ENCODE measurements around the gene ADARB1. TPM values are rescaled to one million over a fixed set of nuclear protein-coding genes. Genes with fewer than 3 reads are reported as not detected.

Gene ADARB1
- total RNA-seq, 5 donors from 2014 or later (not counting 1 experiment from before 2014, with no cell fraction given) = 39.7 to 50.3 (median 44.5) TPM

- Mint-ChIP-seq H3K9me3 (peaks cover 3 to 8% (median 6%) of the 10 kb centered on the region in 3 donors), H3K4me1 (peaks cover 0 to 1% (median 0%) of the 10 kb centered on the region in 3 donors), H3K36me3 (no peaks in the 10 kb centered on the region), H3K4me3 (no peak overlapping the region), H3K27me3 (peaks cover 7 to 12% of the 10 kb centered on the region in 2 donors), H3K27ac (no peak overlapping the region)
- H3K4me3 ChIP-seq (ENCODE audit: control insufficient read depth in 1 of 2, extremely low read depth in 1 of 2, low read length in 1 of 2) = no peak overlapping the region
- no peak overlapping the region for H3K27ac ChIP-seq (ENCODE audit: low read length)
- POLR2A ChIA-PET = no interaction called here
- peaks cover 2% of the 10 kb centered on the region for H3K9me3 ChIP-seq
- ATAC-seq (replicated peaks in 1 of 4) (no peak), DNase-seq (no peak)
- WGBS (ENCODE audit: insufficient coverage) = 50% methylated on average over 1 of the region's 3 CpGs
- no peaks in the 10 kb centered on the region for H3K4me1 ChIP-seq (ENCODE audit: control insufficient read depth in 1 of 2, extremely low read depth in 1 of 2, insufficient read depth in 2 of 2, low read length in 2 of 2)
- H3K36me3 ChIP-seq (ENCODE audit: control insufficient read depth in 2 of 2, extremely low read depth in 1 of 2, insufficient read depth in 1 of 2, low read length in 1 of 2) = no peaks in the 10 kb centered on the region
- CTCF ChIA-PET = no interaction called here
- peaks cover 0 to 39% of the 10 kb centered on the region in 2 experiments for H3K27me3 ChIP-seq (replicated peaks in 1 of 2; ENCODE audit: control insufficient read depth in 2 of 2, extremely low read depth in 1 of 2, insufficient read depth in 2 of 2, low read length in 1 of 2)
These were observed 34.8 kb upstream of the ADARB1 start for GRCh38 chr21:45039317-45040156.

DNA sequence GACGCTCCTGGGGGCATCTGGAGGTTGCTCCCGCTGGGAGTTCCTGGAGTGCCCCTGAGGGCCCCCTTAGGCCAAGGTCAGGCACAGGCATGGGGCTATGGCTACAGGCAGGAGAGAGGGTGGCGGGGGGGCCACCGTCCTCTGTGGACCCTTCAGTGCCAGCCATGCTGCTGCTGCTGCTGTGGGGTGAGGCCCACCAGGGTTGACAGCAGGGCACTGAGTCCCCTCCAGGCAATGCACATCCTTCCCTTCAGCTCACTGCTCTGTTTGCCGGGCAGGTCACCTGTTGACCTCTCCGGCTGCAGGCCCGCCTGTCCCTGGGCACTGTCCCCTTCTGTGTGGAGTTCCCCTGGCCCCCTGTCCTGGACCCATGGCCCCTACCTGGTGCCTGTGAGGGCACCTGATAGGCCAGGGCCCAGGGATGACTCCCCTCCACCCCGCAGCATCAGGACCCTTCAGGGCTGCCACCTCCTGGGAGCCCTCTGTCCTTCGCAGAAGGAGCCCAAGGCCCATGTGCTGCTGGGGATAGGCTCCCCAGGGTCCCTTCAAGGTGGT, 34.1 kb upstream of the ADARB1 start:
- H3K27me3 Mint-ChIP-seq = peaks cover 11 to 16% of the 10 kb centered on the region in 2 donors
- no peak overlapping the region for H3K27ac Mint-ChIP-seq
- peaks cover 0 to 32% of the 10 kb centered on the region in 2 experiments for H3K27me3 ChIP-seq (replicated peaks in 1 of 2; ENCODE audit: control insufficient read depth in 2 of 2, extremely low read depth in 1 of 2, insufficient read depth in 2 of 2, low read length in 1 of 2)
- CTCF ChIA-PET = no interaction called here
- WGBS (ENCODE audit: insufficient coverage) = 91% methylated on average over 7 of the region's 9 CpGs
- no peak overlapping the region for H3K4me3 Mint-ChIP-seq
- ATAC-seq (replicated peaks in 1 of 4) = no peak
- no peak overlapping the region for H3K27ac ChIP-seq (ENCODE audit: low read length)
- no peak for DNase-seq
- H3K36me3 Mint-ChIP-seq = no peaks in the 10 kb centered on the region
- H3K4me3 ChIP-seq (ENCODE audit: control insufficient read depth in 1 of 2, extremely low read depth in 1 of 2, low read length in 1 of 2) = no peak overlapping the region
- H3K4me1 Mint-ChIP-seq = peaks cover 0 to 1% (median 0%) of the 10 kb centered on the region in 3 donors
- H3K4me1 ChIP-seq (ENCODE audit: control insufficient read depth in 1 of 2, extremely low read depth in 1 of 2, insufficient read depth in 2 of 2, low read length in 2 of 2) = no peaks in the 10 kb centered on the region
- peaks cover 3 to 8% (median 6%) of the 10 kb centered on the region in 3 donors for H3K9me3 Mint-ChIP-seq
- POLR2A ChIA-PET = no interaction called here
- peaks cover 2% of the 10 kb centered on the region for H3K9me3 ChIP-seq
- H3K36me3 ChIP-seq (ENCODE audit: control insufficient read depth in 2 of 2, extremely low read depth in 1 of 2, insufficient read depth in 1 of 2, low read length in 1 of 2) = no peaks in the 10 kb centered on the region

GRCh38 chr21:45040739-45041138, 33.6 kb upstream of the ADARB1 start:
- Mint-ChIP-seq H3K4me1 (peaks cover 0 to 1% (median 0%) of the 10 kb centered on the region in 3 donors), H3K27ac (no peak overlapping the region), H3K4me3 (no peak overlapping the region), H3K9me3 (peaks cover 3 to 8% (median 6%) of the 10 kb centered on the region in 3 donors), H3K36me3 (no peaks in the 10 kb centered on the region), H3K27me3 (peaks cover 11 to 13% of the 10 kb centered on the region in 2 donors)
- Histone ChIP-seq H3K4me3 (ENCODE audit: control insufficient read depth in 1 of 2, extremely low read depth in 1 of 2, low read length in 1 of 2) (no peak overlapping the region), H3K4me1 (ENCODE audit: control insufficient read depth in 1 of 2, extremely low read depth in 1 of 2, insufficient read depth in 2 of 2, low read length in 2 of 2) (no peaks in the 10 kb centered on the region), H3K27me3 (replicated peaks in 1 of 2; ENCODE audit: control insufficient read depth in 2 of 2, extremely low read depth in 1 of 2, insufficient read depth in 2 of 2, low read length in 1 of 2) (peaks cover 0 to 32% of the 10 kb centered on the region in 2 experiments), H3K36me3 (ENCODE audit: control insufficient read depth in 2 of 2, extremely low read depth in 1 of 2, insufficient read depth in 1 of 2, low read length in 1 of 2) (no peaks in the 10 kb centered on the region), H3K27ac (ENCODE audit: low read length) (no peak overlapping the region), H3K9me3 (peaks cover 2% of the 10 kb centered on the region)
- ChIA-PET POLR2A (no interaction called here), CTCF (no interaction called here)
- WGBS (ENCODE audit: insufficient coverage) = 89% methylated on average over 15 of the region's 15 CpGs
- DNase-seq = no peak
- ATAC-seq (replicated peaks in 1 of 4) = no peak

GRCh38 chr21:45041351-45041805, 33.0 kb upstream of the ADARB1 start:
- Histone ChIP-seq H3K4me3 (ENCODE audit: control insufficient read depth in 1 of 2, extremely low read depth in 1 of 2, low read length in 1 of 2) (no peak overlapping the region), H3K27me3 (replicated peaks in 1 of 2; ENCODE audit: control insufficient read depth in 2 of 2, extremely low read depth in 1 of 2, insufficient read depth in 2 of 2, low read length in 1 of 2) (peaks cover 0 to 32% of the 10 kb centered on the region in 2 experiments), H3K36me3 (ENCODE audit: control insufficient read depth in 2 of 2, extremely low read depth in 1 of 2, insufficient read depth in 1 of 2, low read length in 1 of 2) (no peaks in the 10 kb centered on the region), H3K9me3 (peaks cover 2% of the 10 kb centered on the region), H3K27ac (ENCODE audit: low read length) (no peak overlapping the region), H3K4me1 (ENCODE audit: control insufficient read depth in 1 of 2, extremely low read depth in 1 of 2, insufficient read depth in 2 of 2, low read length in 2 of 2) (no peaks in the 10 kb centered on the region)
- Mint-ChIP-seq H3K27me3 (peaks cover 11 to 13% of the 10 kb centered on the region in 2 donors), H3K36me3 (no peaks in the 10 kb centered on the region), H3K9me3 (peaks cover 0 to 8% (median 6%) of the 10 kb centered on the region in 3 donors), H3K4me3 (no peak overlapping the region), H3K4me1 (peaks cover 0 to 1% (median 0%) of the 10 kb centered on the region in 3 donors), H3K27ac (no peak overlapping the region)
- CTCF ChIA-PET = no interaction called here
- DNase-seq (no peak), ATAC-seq (replicated peaks in 1 of 4) (no peak)
- 82% methylated on average over 8 of the region's 16 CpGs for WGBS (ENCODE audit: insufficient coverage)
- POLR2A ChIA-PET = no interaction called here

DNA sequence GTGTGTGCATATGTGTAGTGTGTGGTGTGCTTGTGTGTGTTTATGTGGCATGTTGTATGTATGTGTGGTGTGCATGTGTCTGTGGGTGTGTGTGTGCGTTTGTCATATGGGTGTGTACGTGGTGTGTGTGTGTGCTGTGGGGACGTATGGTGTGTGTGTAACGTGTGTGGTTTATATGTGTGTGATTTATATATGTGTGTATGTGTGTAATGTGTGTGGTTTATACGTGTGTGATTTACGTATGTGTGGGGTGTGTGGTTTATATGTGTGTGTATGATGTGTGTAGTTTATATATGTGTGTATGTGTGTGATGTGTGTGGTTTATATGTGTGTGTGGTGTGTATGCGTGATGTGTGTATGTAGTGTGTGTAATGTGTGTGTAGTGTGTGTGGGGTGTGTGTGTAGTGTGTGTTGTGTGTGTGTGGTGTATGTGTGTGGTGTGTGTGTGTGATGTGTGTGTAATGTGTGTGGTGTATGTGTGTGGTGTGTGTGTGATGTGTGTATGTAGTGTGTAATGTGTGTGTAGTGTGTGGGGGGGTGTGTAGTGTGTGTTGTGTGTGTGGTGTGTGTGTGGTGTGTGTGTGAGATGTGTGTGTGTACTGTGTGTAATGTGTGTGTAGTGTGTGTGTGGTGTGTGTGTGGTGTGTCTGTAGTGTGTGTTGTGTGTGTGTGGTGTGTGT, 32.3 kb upstream of the ADARB1 start:
- Histone ChIP-seq H3K9me3 (no peaks in the 10 kb centered on the region), H3K4me1 (ENCODE audit: control insufficient read depth in 1 of 2, extremely low read depth in 1 of 2, insufficient read depth in 2 of 2, low read length in 2 of 2) (no peaks in the 10 kb centered on the region), H3K36me3 (ENCODE audit: control insufficient read depth in 2 of 2, extremely low read depth in 1 of 2, insufficient read depth in 1 of 2, low read length in 1 of 2) (no peaks in the 10 kb centered on the region), H3K27me3 (replicated peaks in 1 of 2; ENCODE audit: control insufficient read depth in 2 of 2, extremely low read depth in 1 of 2, insufficient read depth in 2 of 2, low read length in 1 of 2) (peaks cover 0 to 32% of the 10 kb centered on the region in 2 experiments), H3K4me3 (ENCODE audit: control insufficient read depth in 1 of 2, extremely low read depth in 1 of 2, low read length in 1 of 2) (no peak overlapping the region), H3K27ac (ENCODE audit: low read length) (no peak overlapping the region)
- no peak for ATAC-seq (replicated peaks in 1 of 4)
- CTCF ChIA-PET = no interaction called here
- Mint-ChIP-seq H3K4me1 (peaks cover 0 to 1% (median 0%) of the 10 kb centered on the region in 3 donors), H3K4me3 (no peak overlapping the region), H3K36me3 (no peaks in the 10 kb centered on the region), H3K27me3 (peaks cover 12 to 13% of the 10 kb centered on the region in 2 donors), H3K9me3 (peaks cover 2 to 7% (median 5%) of the 10 kb centered on the region in 3 donors), H3K27ac (no peak overlapping the region)
- POLR2A ChIA-PET = no interaction called here
- WGBS (ENCODE audit: insufficient coverage) = 92% methylated on average over 7 of the region's 7 CpGs
- DNase-seq = no peak

DNA sequence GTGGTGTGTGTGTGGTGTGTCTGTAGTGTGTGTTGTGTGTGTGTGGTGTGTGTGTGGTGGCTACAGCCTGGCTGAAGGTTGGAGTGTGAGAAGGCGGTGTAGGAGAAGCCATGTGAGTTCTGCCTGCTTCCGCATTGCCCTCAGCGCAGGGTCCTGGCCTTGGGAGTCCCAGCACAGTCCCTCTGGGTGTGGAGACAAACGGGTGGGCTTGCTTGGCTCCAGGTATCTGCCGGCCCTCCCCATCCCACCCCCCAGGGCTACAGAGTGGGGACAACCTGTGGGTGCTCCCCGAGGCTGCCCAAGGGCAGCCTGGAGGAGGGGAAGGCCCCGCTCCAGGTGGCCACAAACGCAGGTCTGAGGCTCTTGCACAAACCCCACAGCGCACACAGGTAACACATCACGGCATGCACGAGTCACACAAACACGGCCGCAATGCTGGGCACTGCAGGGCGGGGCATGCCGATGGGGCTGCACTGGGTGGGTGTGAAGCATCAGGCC, 31.7 kb upstream of the ADARB1 start:
- no peak overlapping the region for H3K4me3 ChIP-seq (ENCODE audit: control insufficient read depth in 1 of 2, extremely low read depth in 1 of 2, low read length in 1 of 2)
- H3K9me3 Mint-ChIP-seq = peaks cover 5 to 13% (median 9%) of the 10 kb centered on the region in 3 donors
- no peak for DNase-seq
- no peak for ATAC-seq (replicated peaks in 1 of 4)
- 89% methylated on average over 12 of the region's 15 CpGs for WGBS (ENCODE audit: insufficient coverage)
- ChIA-PET CTCF (no interaction called here), POLR2A (no interaction called here)
- H3K36me3 Mint-ChIP-seq = no peaks in the 10 kb centered on the region
- peaks cover 0 to 1% (median 0%) of the 10 kb centered on the region in 3 donors for H3K4me1 Mint-ChIP-seq
- no peaks in the 10 kb centered on the region for H3K36me3 ChIP-seq (ENCODE audit: control insufficient read depth in 2 of 2, extremely low read depth in 1 of 2, insufficient read depth in 1 of 2, low read length in 1 of 2)
- H3K27ac ChIP-seq (ENCODE audit: low read length) = no peak overlapping the region
- peaks cover 0 to 32% of the 10 kb centered on the region in 2 experiments for H3K27me3 ChIP-seq (replicated peaks in 1 of 2; ENCODE audit: control insufficient read depth in 2 of 2, extremely low read depth in 1 of 2, insufficient read depth in 2 of 2, low read length in 1 of 2)
- no peaks in the 10 kb centered on the region for H3K4me1 ChIP-seq (ENCODE audit: control insufficient read depth in 1 of 2, extremely low read depth in 1 of 2, insufficient read depth in 2 of 2, low read length in 2 of 2)
- peaks cover 2% of the 10 kb centered on the region for H3K9me3 ChIP-seq
- no peak overlapping the region for H3K27ac Mint-ChIP-seq
- peaks cover 13 to 15% of the 10 kb centered on the region in 2 donors for H3K27me3 Mint-ChIP-seq
- H3K4me3 Mint-ChIP-seq = no peak overlapping the region

Measured in T-cell (primary cell).